Neural crest cell (in vitro differentiated cells): ENCODE data around the gene SAP30BP. TPM values are rescaled to one million over a fixed set of nuclear protein-coding genes. Genes with fewer than 3 reads are reported as not detected.
"Not testable (repeated sequence)": the region's sequence is repeated elsewhere in the genome, so short reads cannot be mapped to it uniquely, and the experiment has no call there.

Experiments
- DNase-seq: peaks from one replicate; pipeline ENCODE4 v3.0.0; 2021; ENCODE audit warnings: low read depth, mixed read lengths, low spot score
- H3K27ac Mint-ChIP-seq: one replicate; pipeline ENCODE4 v1.8.0; 2021; ENCODE audit warnings: mild to moderate bottlenecking, mixed read lengths; ENCODE audit not compliant: unreplicated experiment
- H3K27me3 Mint-ChIP-seq: 2 replicates; pipeline ENCODE4 v1.8.0; 2021; ENCODE audit warnings: low read depth, mild to moderate bottlenecking, mixed read lengths
- H3K36me3 Mint-ChIP-seq: 2 replicates; pipeline ENCODE4 v1.8.0; 2021; ENCODE audit warnings: low read depth, mild to moderate bottlenecking, mixed read lengths
- H3K4me1 Mint-ChIP-seq: 2 replicates; pipeline ENCODE4 v1.8.0; 2021; ENCODE audit warnings: mixed read lengths
- H3K4me3 Mint-ChIP-seq: one replicate; pipeline ENCODE4 v1.8.0; 2021; ENCODE audit warnings: mild to moderate bottlenecking, mixed read lengths
- H3K9me3 Mint-ChIP-seq: 2 replicates; pipeline ENCODE4 v1.8.0; 2021; ENCODE audit warnings: mixed read lengths
- CTCF ChIP-seq: fragments of 200-600 bp; sonication (generic); conservative IDR thresholded peaks from 2 replicates; pipeline ENCODE4 v1.5.0; 2021; ENCODE audit warnings: antibody characterized with exemption, mild to moderate bottlenecking
- total RNA-seq: library from RNA; stranded (reverse); gene quantifications from 2 replicates; pipeline ENCODE4 v1.2.1, GENCODE V29; 2021

The SAP30BP gene
- total RNA-seq, 1 donor from 2014 or later = 113 TPM

GRCh38 chr17:75634754-75635609 lies 32.2 kb upstream of the SAP30BP start:
- peaks cover 26% of the 10 kb centered on the region for H3K4me1 Mint-ChIP-seq
- no peaks in the 10 kb centered on the region for H3K27me3 Mint-ChIP-seq
- H3K4me3 Mint-ChIP-seq = no peak overlapping the region
- H3K27ac Mint-ChIP-seq = peak overlapping the region; percentile 19
- no peaks in the 10 kb centered on the region for H3K9me3 Mint-ChIP-seq
- DNase-seq = no peak
- TF ChIP-seq CTCF = no peak
- no peaks in the 10 kb centered on the region for H3K36me3 Mint-ChIP-seq

GRCh38 chr17:75635610-75636202 lies 31.4 kb upstream of the SAP30BP start:
- Mint-ChIP-seq H3K4me1 (peaks cover 26% of the 10 kb centered on the region), H3K9me3 (no peaks in the 10 kb centered on the region), H3K4me3 (no peak overlapping the region), H3K36me3 (no peaks in the 10 kb centered on the region), H3K27ac (no peak overlapping the region), H3K27me3 (no peaks in the 10 kb centered on the region)
- no peak for DNase-seq
- TF ChIP-seq CTCF = no peak

GRCh38 chr17:75636381-75637142 lies 30.6 kb upstream of the SAP30BP start:
- TF ChIP-seq CTCF = no peak
- Mint-ChIP-seq H3K27me3 (no peaks in the 10 kb centered on the region), H3K9me3 (no peaks in the 10 kb centered on the region), H3K4me3 (no peak overlapping the region), H3K27ac (no peak overlapping the region), H3K36me3 (no peaks in the 10 kb centered on the region), H3K4me1 (peaks cover 26% of the 10 kb centered on the region)
- no peak for DNase-seq

GRCh38 chr17:75637143-75637538 lies 30.0 kb upstream of the SAP30BP start:
- no peak overlapping the region for H3K4me3 Mint-ChIP-seq
- peak overlapping the region; percentile 43 for H3K27ac Mint-ChIP-seq
- no peaks in the 10 kb centered on the region for H3K9me3 Mint-ChIP-seq
- TF ChIP-seq CTCF = no peak
- DNase-seq = no peak
- no peaks in the 10 kb centered on the region for H3K36me3 Mint-ChIP-seq
- H3K4me1 Mint-ChIP-seq = peaks cover 26% of the 10 kb centered on the region
- H3K27me3 Mint-ChIP-seq = no peaks in the 10 kb centered on the region

- H3K27me3 Mint-ChIP-seq = no peaks in the 10 kb centered on the region
- no peak for DNase-seq
- no peak overlapping the region for H3K4me3 Mint-ChIP-seq
- TF ChIP-seq CTCF = no peak
- no peaks in the 10 kb centered on the region for H3K9me3 Mint-ChIP-seq
- no peaks in the 10 kb centered on the region for H3K36me3 Mint-ChIP-seq
- H3K4me1 Mint-ChIP-seq = peaks cover 23% of the 10 kb centered on the region
- H3K27ac Mint-ChIP-seq = peak overlapping the region; percentile 62
Observed at GRCh38 chr17:75637551-75637950, 29.6 kb upstream of the SAP30BP start.

- not testable (repeated sequence) for DNase-seq, H3K4me3 Mint-ChIP-seq, H3K36me3 Mint-ChIP-seq, H3K27me3 Mint-ChIP-seq, H3K9me3 Mint-ChIP-seq, H3K27ac Mint-ChIP-seq
- peaks cover 19% of the 10 kb centered on the region for H3K4me1 Mint-ChIP-seq
Observed at GRCh38 chr17:75638039-75638438, 29.1 kb upstream of the SAP30BP start.
